Nephron progenitor cell (in vitro differentiated cells): ENCODE data around the gene SUN3.

Experiments used
- DNase-seq: peaks from one replicate; pipeline ENCODE4 v3.0.0; 2021
- H3K27ac Mint-ChIP-seq: 2 replicates; pipeline ENCODE4 v1.8.0; 2021; ENCODE audit warnings: mild to moderate bottlenecking, moderate library complexity, mixed read lengths
- H3K27me3 Mint-ChIP-seq: 2 replicates; pipeline ENCODE4 v1.8.0; 2021; ENCODE audit warnings: mild to moderate bottlenecking, low read depth, mixed read lengths; ENCODE audit not compliant: poor library complexity
- H3K36me3 Mint-ChIP-seq: 2 replicates; pipeline ENCODE4 v1.8.0; 2021; ENCODE audit warnings: low read depth, mixed read lengths
- H3K4me1 Mint-ChIP-seq: 2 replicates; pipeline ENCODE4 v1.8.0; 2021; ENCODE audit warnings: mixed read lengths
- H3K4me3 Mint-ChIP-seq: 2 replicates; pipeline ENCODE4 v1.8.0; 2021; ENCODE audit warnings: mild to moderate bottlenecking, moderate library complexity, mixed read lengths
- H3K9me3 Mint-ChIP-seq: 2 replicates; pipeline ENCODE4 v1.8.0; 2021; ENCODE audit warnings: mild to moderate bottlenecking, moderate library complexity, mixed read lengths
- CTCF ChIP-seq: fragments of 200-600 bp; sonication (generic); IDR thresholded peaks from 2 replicates; pipeline ENCODE4 v1.5.0; 2021; ENCODE audit warnings: antibody characterized with exemption

Gene SUN3

GRCh38 chr7:47957156-47957555 is 71.8 kb downstream of the SUN3 start:
- no peak for DNase-seq
- H3K4me1 Mint-ChIP-seq, result no peaks in the 10 kb centered on the region
- peaks cover 76% of the 10 kb centered on the region for H3K36me3 Mint-ChIP-seq
- peaks cover 31% of the 10 kb centered on the region for H3K9me3 Mint-ChIP-seq
- H3K4me3 Mint-ChIP-seq, result no peak overlapping the region
- H3K27ac Mint-ChIP-seq, result no peak overlapping the region
- no peak for TF ChIP-seq CTCF
- H3K27me3 Mint-ChIP-seq, result no peaks in the 10 kb centered on the region

- no peak overlapping the region for H3K27ac Mint-ChIP-seq
- peaks cover 66% of the 10 kb centered on the region for H3K36me3 Mint-ChIP-seq
- no peak for TF ChIP-seq CTCF
- no peak for DNase-seq
- peaks cover 29% of the 10 kb centered on the region for H3K9me3 Mint-ChIP-seq
- H3K4me1 Mint-ChIP-seq, result no peaks in the 10 kb centered on the region
- no peak overlapping the region for H3K4me3 Mint-ChIP-seq
- peaks cover under 1% of the 10 kb centered on the region for H3K27me3 Mint-ChIP-seq
Observed at GRCh38 chr7:47956220-47956619, 72.7 kb downstream of the SUN3 start.

- Mint-ChIP-seq H3K36me3 (peaks cover 58% of the 10 kb centered on the region), H3K27me3 (peaks cover 3% of the 10 kb centered on the region), H3K27ac (peak overlapping the region; percentile 53), H3K4me3 (no peak overlapping the region), H3K9me3 (peaks cover 22% of the 10 kb centered on the region), H3K4me1 (peaks cover 6% of the 10 kb centered on the region)
- no peak for TF ChIP-seq CTCF
- DNase-seq, result no peak
Observed at GRCh38 chr7:47954231-47954911, 74.5 kb downstream of the SUN3 start.

GRCh38 chr7:47953822-47954221 is 75.1 kb downstream of the SUN3 start:
- peak overlapping the region; percentile 72 for H3K27ac Mint-ChIP-seq
- peaks cover 6% of the 10 kb centered on the region for H3K4me1 Mint-ChIP-seq
- no peak for TF ChIP-seq CTCF
- no peak overlapping the region for H3K4me3 Mint-ChIP-seq
- peaks cover 58% of the 10 kb centered on the region for H3K36me3 Mint-ChIP-seq
- no peak for DNase-seq
- H3K27me3 Mint-ChIP-seq, result peaks cover 6% of the 10 kb centered on the region
- H3K9me3 Mint-ChIP-seq, result peaks cover 22% of the 10 kb centered on the region

- Mint-ChIP-seq H3K27ac (no peak overlapping the region), H3K27me3 (peaks cover 9% of the 10 kb centered on the region), H3K36me3 (peaks cover 43% of the 10 kb centered on the region), H3K4me3 (no peak overlapping the region), H3K9me3 (peaks cover 7% of the 10 kb centered on the region), H3K4me1 (peaks cover 7% of the 10 kb centered on the region)
- no peak for DNase-seq
- TF ChIP-seq CTCF, result no peak
Observed at GRCh38 chr7:47952224-47952623, 76.7 kb downstream of the SUN3 start.

- no peak overlapping the region for H3K4me3 Mint-ChIP-seq
- no peak for TF ChIP-seq CTCF
- peaks cover 9% of the 10 kb centered on the region for H3K27me3 Mint-ChIP-seq
- H3K36me3 Mint-ChIP-seq, result peaks cover 34% of the 10 kb centered on the region
- no peak overlapping the region for H3K27ac Mint-ChIP-seq
- peaks cover under 1% of the 10 kb centered on the region for H3K9me3 Mint-ChIP-seq
- DNase-seq, result no peak
- H3K4me1 Mint-ChIP-seq, result peaks cover 15% of the 10 kb centered on the region
Observed at GRCh38 chr7:47951374-47951773, 77.5 kb downstream of the SUN3 start.
